K562 (cell line): ENCODE data around the gene KAZALD1. TPM values are rescaled to one million over a fixed set of nuclear protein-coding genes. Genes with fewer than 3 reads are reported as not detected.

Source experiments
- ATAC-seq: fragments of 200-7000 bp; cut with Tn5 transposase; 3 replicates; pipeline ENCODE4 v1.9.1; 2020; ENCODE audit warnings: moderate library complexity
- BruUV-seq: library from RNA; stranded (reverse); fragments of 400-500 nt; replicated peaks from 2 replicates; lab custom pipeline; 2021; lab: Mats Ljungman, UMichigan
- CTCF ChIA-PET: fragments of 300-600 bp; formaldehyde crosslinking; extraction: SDS; loops from one replicate; lab custom pipeline; 2021; ENCODE audit warnings: low intra/inter-chr PET ratio; lab: Yijun Ruan, JAX
- POLR2A ChIA-PET: fragments of 300-600, 350-650 bp; sonication (Branson Sonifier 250); formaldehyde crosslinking; extraction: SDS; loops from one replicate; lab custom pipeline; 2021; ENCODE audit warnings: antibody characterized with exemption, inconsistent platforms; lab: Yijun Ruan, JAX
- DNase-seq, 4 experiments: peaks; one replicate each; pipeline versions ENCODE4 v3.0.0 to v3.0.0-alpha.2; 2011 to 2018; ENCODE audit warnings: low spot score in 3 of 4, mixed read lengths in 3 of 4; ENCODE audit errors: extremely low read depth in 1 of 4
- FAIRE-seq: peaks from 2 replicates; lab custom pipeline; 2011; peaks lifted over from hg19 to GRCh38; lab: Jason Lieb, UNC
- H2AFZ ChIP-seq: 2 replicates; pipeline ENCODE4 v1.6.0; 2011; ENCODE audit warnings: low read depth, low read length, control low read depth, inconsistent platforms
- H3K27ac ChIP-seq: fragments of 200-600 bp; 3 replicates; pipeline ENCODE4 v1.8.0; 2011; ENCODE audit warnings: low read depth, mild to moderate bottlenecking, control low read depth, inconsistent platforms, low read length, moderate library complexity, mixed read lengths; ENCODE audit errors: extremely low read depth
- H3K27me3 ChIP-seq, 2 experiments: fragments of 300-600 bp in 1 of 2; 2 replicates in 1 of 2; 3 replicates in 1 of 2; pipeline versions ENCODE4 v1.6.0 to v1.8.0; 2011; ENCODE audit warnings: inconsistent platforms in 2 of 2, low read length in 2 of 2, mild to moderate bottlenecking in 1 of 2, mixed read lengths in 1 of 2, moderate library complexity in 1 of 2; ENCODE audit not compliant: control insufficient read depth in 2 of 2, insufficient read depth in 2 of 2
- H3K36me3 ChIP-seq: fragments of 300-600 bp; 3 replicates; pipeline ENCODE4 v1.8.0; 2011; ENCODE audit warnings: mild to moderate bottlenecking, low read length, inconsistent platforms; ENCODE audit not compliant: control insufficient read depth, insufficient read depth
- H3K4me1 ChIP-seq, 2 experiments: fragments of 200-600 bp in 1 of 2; replicated peaks in 1 of 2; 2 replicates in 1 of 2; 3 replicates in 1 of 2; pipeline versions ENCODE4 v1.5.1 to v1.8.0; 2011; ENCODE audit warnings: inconsistent platforms in 2 of 2, low read length in 2 of 2, mild to moderate bottlenecking in 1 of 2, mixed read lengths in 1 of 2, moderate library complexity in 1 of 2; ENCODE audit not compliant: control insufficient read depth in 2 of 2, insufficient read depth in 2 of 2
- H3K4me2 ChIP-seq: 2 replicates; pipeline ENCODE4 v1.6.1; 2011; ENCODE audit warnings: low read length, control low read depth, inconsistent platforms, mixed read lengths; ENCODE audit not compliant: insufficient read depth
- H3K4me3 ChIP-seq: fragments of 200-600 bp; sonication (generic), shearing (Covaris generic); 2 replicates; pipeline ENCODE4 v1.5.1; 2016; ENCODE audit warnings: control low read depth, inconsistent platforms
- H3K79me2 ChIP-seq: fragments of 200-600 bp; 3 replicates; pipeline ENCODE4 v1.8.0; 2011; ENCODE audit warnings: low read length, inconsistent platforms; ENCODE audit not compliant: control insufficient read depth, insufficient read depth
- H3K9ac ChIP-seq, 2 experiments: 2 replicates each; pipeline versions ENCODE4 v1.6.0 to v1.6.1; 2011; ENCODE audit warnings: low read depth in 2 of 2, low read length in 2 of 2, control low read depth in 1 of 2, inconsistent platforms in 1 of 2, mild to moderate bottlenecking in 1 of 2, mixed read lengths in 1 of 2; ENCODE audit not compliant: insufficient read depth in 1 of 2
- H3K9me1 ChIP-seq: one replicate; pipeline ENCODE4 v1.6.0; 2011; ENCODE audit warnings: inconsistent platforms, mild to moderate bottlenecking, low read length, moderate library complexity; ENCODE audit not compliant: control insufficient read depth, insufficient read depth
- H3K9me3 ChIP-seq: replicated peaks from 2 replicates; pipeline ENCODE4 v1.5.1; 2011; ENCODE audit warnings: low read depth, low read length, inconsistent platforms; ENCODE audit not compliant: control insufficient read depth, insufficient read depth
- H4K20me1 ChIP-seq: replicated peaks from 2 replicates; pipeline ENCODE4 v1.6.1; 2011; ENCODE audit warnings: low read length, inconsistent platforms, mixed read lengths; ENCODE audit not compliant: control insufficient read depth, insufficient read depth
- MCM3 ChIP-seq: fragments of 450-650 bp; IDR thresholded peaks from 2 replicates; pipeline ENCODE4 v1.6.1; 2016
- MEIS2 ChIP-seq: fragments of 450-650 bp; IDR thresholded peaks from 2 replicates; pipeline ENCODE4 v1.6.1; 2014; ENCODE audit warnings: mild to moderate bottlenecking; ENCODE audit not compliant: partially characterized antibody
- POLR2A ChIP-seq: fragments of 450-650 bp; conservative IDR thresholded peaks from 2 replicates; pipeline ENCODE4 v1.6.1; 2016
- PRMT5 ChIP-seq: sonication (generic); formaldehyde crosslinking; IDR thresholded peaks from 2 replicates; pipeline ENCODE4 v1.5.0; 2020; ENCODE audit warnings: missing genetic modification reagents
- PTRF ChIP-seq: fragments of 450-650 bp; IDR thresholded peaks from 2 replicates; pipeline ENCODE4 v1.6.1; 2016; ENCODE audit warnings: mild to moderate bottlenecking, missing genetic modification characterization, missing compliant biosample characterization
- SAFB ChIP-seq: fragments of 200-400 bp; formaldehyde crosslinking; IDR thresholded peaks from 2 replicates; pipeline ENCODE4 v1.6.1; 2017; ENCODE audit warnings: low read depth, low read length, borderline replicate concordance
- XRCC4 ChIP-seq: IDR thresholded peaks from one replicate; pipeline ENCODE4 v1.6.1; 2011; ENCODE audit not compliant: insufficient read depth, insufficient read length; ENCODE audit errors: extremely low read depth
- ZNF140 ChIP-seq: fragments of 250-450 bp; sonication (Bioruptor Pico); IDR thresholded peaks from 2 replicates; pipeline ENCODE4 v1.8.0; 2021; ENCODE audit warnings: moderate library complexity, mild to moderate bottlenecking, inconsistent platforms
- ZNF764 ChIP-seq: fragments of 250-450 bp; sonication (Bioruptor Pico); IDR thresholded peaks from 2 replicates; pipeline ENCODE4 v1.4.0; 2020; ENCODE audit warnings: low read depth, mild to moderate bottlenecking, moderate library complexity
- WGBS: fragments of 100-300 bp; shearing (Covaris generic); methylation state at CpG from one replicate; pipeline ENCODE4 v1.1.6; 2016; ENCODE audit warnings: low coverage, mixed read lengths; ENCODE audit not compliant: insufficient coverage; ENCODE audit errors: missing lambda C conversion rate; 5-methylcytosine and 5-hydroxymethylcytosine counted together
- in situ Hi-C: fragments of 300-500 bp; cut with MboI; formaldehyde crosslinking; loops from 4 replicates; pipeline ENCODE4 v1.15.0; 2018; ENCODE audit warnings: inconsistent platforms, mixed read lengths
- intact Hi-C: fragments of 100-400 bp; cut with micrococcal nuclease; formaldehyde crosslinking; loops from 2 replicates; pipeline ENCODE4 v1.14.2; 2022
- polyA plus RNA-seq, 8 experiments: library from polyadenylated mRNA; depleted of rRNA in 4 of 8; stranded (reverse) in 5 of 8; unstranded in 3 of 8; fragments of >200 nt; fragmentation: Nextera tagmentation in 2 of 8; fragmentation: Illumina TruSeq in 1 of 8; extraction: Ambion mirVana in 2 of 8; extraction: Trizol in 1 of 8; gene quantifications; 2 replicates each; pipeline versions ENCODE4 v1.2.1 to v1.2.3, GENCODE V29; 2011 to 2014; ENCODE audit warnings: inconsistent platforms in 1 of 8, missing spikeins in 1 of 8
- total RNA-seq, 7 experiments: library from RNA; depleted of rRNA in 6 of 7; stranded (reverse); fragments of >200 nt in 6 of 7; fragmentation: Illumina TruSeq in 2 of 7; extraction: Trizol in 2 of 7; gene quantifications; 2 replicates each; pipeline versions ENCODE4 v1.2.1 to v1.2.3, GENCODE V29; 2011 to 2021; ENCODE audit warnings: low replicate concordance in 1 of 7
- TF ChIP-seq, protein P1 (sequence below): sonication (generic); formaldehyde crosslinking; IDR thresholded peaks from 2 replicates; pipeline ENCODE4 v1.8.0; 2023; ENCODE audit warnings: mild to moderate bottlenecking, missing genetic modification reagents
- TF ChIP-seq, protein P2 (sequence below): fragments of 250-450 bp; sonication (Bioruptor Pico); IDR thresholded peaks from 2 replicates; pipeline ENCODE4 v1.8.0; 2021; ENCODE audit warnings: mild to moderate bottlenecking, moderate library complexity
- TF ChIP-seq, protein P3 (sequence below): fragments of 250-450 bp; sonication (Bioruptor Pico); IDR thresholded peaks from 2 replicates; pipeline ENCODE4 v1.9.0; 2021; ENCODE audit warnings: mild to moderate bottlenecking
- TF ChIP-seq, protein P4 (sequence below): sonication (generic); formaldehyde crosslinking; IDR thresholded peaks from 2 replicates; pipeline ENCODE4 v1.8.1; 2023; ENCODE audit warnings: mild to moderate bottlenecking, missing genetic modification reagents
- TF ChIP-seq, protein P5 (sequence below): sonication (generic); formaldehyde crosslinking; IDR thresholded peaks from 2 replicates; pipeline ENCODE4 v1.5.0; 2020; ENCODE audit warnings: missing genetic modification reagents

Gene KAZALD1
- total and polyA plus RNA-seq, 9 of the 15 experiments (the other 6 are each of a cell fraction or from before 2014, with no cell fraction given) = 0.15 to 10.0 (median 4.9) TPM

DNA sequence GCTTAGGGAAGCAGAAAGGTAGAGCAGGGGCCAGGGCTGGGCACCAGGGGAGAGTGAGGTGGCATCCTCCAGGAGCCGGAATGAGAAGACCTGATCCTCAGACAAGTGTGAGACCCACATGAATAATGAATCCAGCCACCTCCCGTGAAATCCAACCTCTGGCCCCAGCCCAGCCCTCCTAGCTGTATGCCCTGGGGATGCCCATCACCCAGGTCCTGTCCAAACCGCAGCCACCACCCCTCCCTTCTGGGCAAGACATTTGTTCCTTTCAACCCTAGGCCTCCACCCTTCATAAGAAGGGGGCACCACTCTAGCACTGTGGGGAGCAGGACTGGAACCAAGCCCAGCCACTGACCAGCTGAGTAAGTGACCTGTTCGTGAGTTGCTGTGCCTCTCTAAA is 40.5 kb upstream of the KAZALD1 start:
- H3K4me2 ChIP-seq = no peak overlapping the region
- in situ Hi-C loops (no loop called here), intact Hi-C loops (no loop called here)
- no peak overlapping the region for H3K9ac ChIP-seq
- H2AFZ ChIP-seq = no peak overlapping the region
- H3K27ac ChIP-seq = no peak overlapping the region
- DNase-seq = no peak
- no peaks in the 10 kb centered on the region for H3K9me3 ChIP-seq
- no peaks in the 10 kb centered on the region for H3K9me1 ChIP-seq
- BruUV-seq = no TSS peak
- H3K4me3 ChIP-seq = no peak overlapping the region
- no peaks in the 10 kb centered on the region for H3K79me2 ChIP-seq
- H3K36me3 ChIP-seq = no peaks in the 10 kb centered on the region
- FAIRE-seq = no peak
- no peak for TF ChIP-seq SAFB
- TF ChIP-seq, protein P1, sequence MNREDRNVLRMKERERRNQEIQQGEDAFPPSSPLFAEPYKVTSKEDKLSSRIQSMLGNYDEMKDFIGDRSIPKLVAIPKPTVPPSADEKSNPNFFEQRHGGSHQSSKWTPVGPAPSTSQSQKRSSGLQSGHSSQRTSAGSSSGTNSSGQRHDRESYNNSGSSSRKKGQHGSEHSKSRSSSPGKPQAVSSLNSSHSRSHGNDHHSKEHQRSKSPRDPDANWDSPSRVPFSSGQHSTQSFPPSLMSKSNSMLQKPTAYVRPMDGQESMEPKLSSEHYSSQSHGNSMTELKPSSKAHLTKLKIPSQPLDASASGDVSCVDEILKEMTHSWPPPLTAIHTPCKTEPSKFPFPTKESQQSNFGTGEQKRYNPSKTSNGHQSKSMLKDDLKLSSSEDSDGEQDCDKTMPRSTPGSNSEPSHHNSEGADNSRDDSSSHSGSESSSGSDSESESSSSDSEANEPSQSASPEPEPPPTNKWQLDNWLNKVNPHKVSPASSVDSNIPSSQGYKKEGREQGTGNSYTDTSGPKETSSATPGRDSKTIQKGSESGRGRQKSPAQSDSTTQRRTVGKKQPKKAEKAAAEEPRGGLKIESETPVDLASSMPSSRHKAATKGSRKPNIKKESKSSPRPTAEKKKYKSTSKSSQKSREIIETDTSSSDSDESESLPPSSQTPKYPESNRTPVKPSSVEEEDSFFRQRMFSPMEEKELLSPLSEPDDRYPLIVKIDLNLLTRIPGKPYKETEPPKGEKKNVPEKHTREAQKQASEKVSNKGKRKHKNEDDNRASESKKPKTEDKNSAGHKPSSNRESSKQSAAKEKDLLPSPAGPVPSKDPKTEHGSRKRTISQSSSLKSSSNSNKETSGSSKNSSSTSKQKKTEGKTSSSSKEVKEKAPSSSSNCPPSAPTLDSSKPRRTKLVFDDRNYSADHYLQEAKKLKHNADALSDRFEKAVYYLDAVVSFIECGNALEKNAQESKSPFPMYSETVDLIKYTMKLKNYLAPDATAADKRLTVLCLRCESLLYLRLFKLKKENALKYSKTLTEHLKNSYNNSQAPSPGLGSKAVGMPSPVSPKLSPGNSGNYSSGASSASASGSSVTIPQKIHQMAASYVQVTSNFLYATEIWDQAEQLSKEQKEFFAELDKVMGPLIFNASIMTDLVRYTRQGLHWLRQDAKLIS = no peak
- no peak for TF ChIP-seq MEIS2
- TF ChIP-seq, protein P2, sequence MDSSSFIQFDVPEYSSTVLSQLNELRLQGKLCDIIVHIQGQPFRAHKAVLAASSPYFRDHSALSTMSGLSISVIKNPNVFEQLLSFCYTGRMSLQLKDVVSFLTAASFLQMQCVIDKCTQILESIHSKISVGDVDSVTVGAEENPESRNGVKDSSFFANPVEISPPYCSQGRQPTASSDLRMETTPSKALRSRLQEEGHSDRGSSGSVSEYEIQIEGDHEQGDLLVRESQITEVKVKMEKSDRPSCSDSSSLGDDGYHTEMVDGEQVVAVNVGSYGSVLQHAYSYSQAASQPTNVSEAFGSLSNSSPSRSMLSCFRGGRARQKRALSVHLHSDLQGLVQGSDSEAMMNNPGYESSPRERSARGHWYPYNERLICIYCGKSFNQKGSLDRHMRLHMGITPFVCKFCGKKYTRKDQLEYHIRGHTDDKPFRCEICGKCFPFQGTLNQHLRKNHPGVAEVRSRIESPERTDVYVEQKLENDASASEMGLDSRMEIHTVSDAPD (CRISPR knock-in tag) = no peak
- TF ChIP-seq MCM3 = no peak
- TF ChIP-seq POLR2A = no peak
- no peak for TF ChIP-seq PTRF (tag)
- no peak for TF ChIP-seq ZNF764 (CRISPR knock-in tag)
- no peak for TF ChIP-seq PRMT5 (CRISPR knock-in tag)
- no peak for TF ChIP-seq XRCC4
- TF ChIP-seq, protein P3, sequence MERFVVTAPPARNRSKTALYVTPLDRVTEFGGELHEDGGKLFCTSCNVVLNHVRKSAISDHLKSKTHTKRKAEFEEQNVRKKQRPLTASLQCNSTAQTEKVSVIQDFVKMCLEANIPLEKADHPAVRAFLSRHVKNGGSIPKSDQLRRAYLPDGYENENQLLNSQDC = no peak
- TF ChIP-seq ZNF140 (CRISPR knock-in tag) = no peak
- TF ChIP-seq, protein P4, sequence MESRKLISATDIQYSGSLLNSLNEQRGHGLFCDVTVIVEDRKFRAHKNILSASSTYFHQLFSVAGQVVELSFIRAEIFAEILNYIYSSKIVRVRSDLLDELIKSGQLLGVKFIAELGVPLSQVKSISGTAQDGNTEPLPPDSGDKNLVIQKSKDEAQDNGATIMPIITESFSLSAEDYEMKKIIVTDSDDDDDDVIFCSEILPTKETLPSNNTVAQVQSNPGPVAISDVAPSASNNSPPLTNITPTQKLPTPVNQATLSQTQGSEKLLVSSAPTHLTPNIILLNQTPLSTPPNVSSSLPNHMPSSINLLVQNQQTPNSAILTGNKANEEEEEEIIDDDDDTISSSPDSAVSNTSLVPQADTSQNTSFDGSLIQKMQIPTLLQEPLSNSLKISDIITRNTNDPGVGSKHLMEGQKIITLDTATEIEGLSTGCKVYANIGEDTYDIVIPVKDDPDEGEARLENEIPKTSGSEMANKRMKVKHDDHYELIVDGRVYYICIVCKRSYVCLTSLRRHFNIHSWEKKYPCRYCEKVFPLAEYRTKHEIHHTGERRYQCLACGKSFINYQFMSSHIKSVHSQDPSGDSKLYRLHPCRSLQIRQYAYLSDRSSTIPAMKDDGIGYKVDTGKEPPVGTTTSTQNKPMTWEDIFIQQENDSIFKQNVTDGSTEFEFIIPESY (CRISPR knock-in tag) = no peak
- TF ChIP-seq, protein P5, sequence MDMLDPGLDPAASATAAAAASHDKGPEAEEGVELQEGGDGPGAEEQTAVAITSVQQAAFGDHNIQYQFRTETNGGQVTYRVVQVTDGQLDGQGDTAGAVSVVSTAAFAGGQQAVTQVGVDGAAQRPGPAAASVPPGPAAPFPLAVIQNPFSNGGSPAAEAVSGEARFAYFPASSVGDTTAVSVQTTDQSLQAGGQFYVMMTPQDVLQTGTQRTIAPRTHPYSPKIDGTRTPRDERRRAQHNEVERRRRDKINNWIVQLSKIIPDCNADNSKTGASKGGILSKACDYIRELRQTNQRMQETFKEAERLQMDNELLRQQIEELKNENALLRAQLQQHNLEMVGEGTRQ (CRISPR knock-in tag) = no peak
- H4K20me1 ChIP-seq = no peaks in the 10 kb centered on the region
- H3K4me1 ChIP-seq = peaks cover 0 to 13% of the 10 kb centered on the region in 2 experiments; a peak in 3 of 5 replicates
- WGBS = 16% methylated on average over 3 of the region's 4 CpGs
- no peak for ATAC-seq
- no peaks in the 10 kb centered on the region for H3K27me3 ChIP-seq
- CTCF ChIA-PET = no interaction called here
- POLR2A ChIA-PET = no interaction called here
